DND-41 (cell line): ENCODE results near the gene KRT86.

Experiments used
- ATAC-seq: fragments of 200-7000 bp; cut with Tn5 transposase; 3 replicates; pipeline ENCODE4 v1.9.1; 2021; ENCODE audit warnings: low read depth; ENCODE audit not compliant: insufficient read depth
- DNase-seq: peaks from one replicate; pipeline ENCODE4 v3.0.0-alpha.2; 2020
- H2AFZ ChIP-seq: 2 replicates; pipeline ENCODE4 v1.6.0; 2012; ENCODE audit warnings: low read depth, low read length
- H3K27ac ChIP-seq: 2 replicates; pipeline ENCODE4 v1.5.1; 2012; ENCODE audit warnings: low read length, inconsistent platforms
- H3K27me3 ChIP-seq: fragments of 200-600 bp; sonication (generic); 2 replicates; pipeline ENCODE4 v1.6.0; 2012; ENCODE audit warnings: low read length, mild to moderate bottlenecking, inconsistent platforms; ENCODE audit not compliant: insufficient read depth, poor library complexity
- H3K36me3 ChIP-seq: 2 replicates; pipeline ENCODE4 v1.5.1; 2012; ENCODE audit warnings: low read length, inconsistent platforms; ENCODE audit not compliant: insufficient read depth
- H3K4me1 ChIP-seq: 2 replicates; pipeline ENCODE4 v1.5.1; 2012; ENCODE audit warnings: mild to moderate bottlenecking, low read length; ENCODE audit not compliant: insufficient read depth
- H3K4me2 ChIP-seq: 2 replicates; pipeline ENCODE4 v1.6.0; 2012; ENCODE audit warnings: mild to moderate bottlenecking, moderate library complexity, low read length, inconsistent platforms; ENCODE audit not compliant: insufficient read depth
- H3K4me3 ChIP-seq, 2 experiments: fragments of 200-600 bp in 1 of 2; shearing (Covaris generic) in 1 of 2; 2 replicates each; pipeline ENCODE4 v1.5.1; 2012 to 2016; ENCODE audit warnings: inconsistent platforms in 2 of 2, low read length in 2 of 2, mild to moderate bottlenecking in 2 of 2, low read depth in 1 of 2, moderate library complexity in 1 of 2
- H3K79me2 ChIP-seq: 2 replicates; pipeline ENCODE4 v1.6.0; 2012; ENCODE audit warnings: low read length, inconsistent platforms; ENCODE audit not compliant: insufficient read depth
- H3K9ac ChIP-seq: 2 replicates; pipeline ENCODE4 v1.6.0; 2012; ENCODE audit warnings: low read depth, mild to moderate bottlenecking, inconsistent platforms, low read length, moderate library complexity
- H3K9me3 ChIP-seq: 2 replicates; pipeline ENCODE4 v1.5.1; 2012; ENCODE audit warnings: low read length, moderate library complexity, mild to moderate bottlenecking, inconsistent platforms; ENCODE audit not compliant: insufficient read depth, severe bottlenecking
- H4K20me1 ChIP-seq: 2 replicates; pipeline ENCODE4 v1.6.0; 2012; ENCODE audit warnings: low read length; ENCODE audit not compliant: insufficient read depth
- EZH2 ChIP-seq: IDR thresholded peaks from 3 replicates; pipeline ENCODE4 v1.6.1; 2012; ENCODE audit warnings: borderline replicate concordance, low read depth, mild to moderate bottlenecking, moderate library complexity, low read length, inconsistent platforms; ENCODE audit not compliant: severe bottlenecking
- TF ChIP-seq, protein P1 (sequence below): IDR thresholded peaks from 2 replicates; pipeline ENCODE4 v1.5.1; 2012; ENCODE audit warnings: borderline replicate concordance, low read length, moderate library complexity, mild to moderate bottlenecking; ENCODE audit not compliant: poor library complexity, severe bottlenecking; ENCODE audit errors: extremely low read depth

The KRT86 gene

DNA sequence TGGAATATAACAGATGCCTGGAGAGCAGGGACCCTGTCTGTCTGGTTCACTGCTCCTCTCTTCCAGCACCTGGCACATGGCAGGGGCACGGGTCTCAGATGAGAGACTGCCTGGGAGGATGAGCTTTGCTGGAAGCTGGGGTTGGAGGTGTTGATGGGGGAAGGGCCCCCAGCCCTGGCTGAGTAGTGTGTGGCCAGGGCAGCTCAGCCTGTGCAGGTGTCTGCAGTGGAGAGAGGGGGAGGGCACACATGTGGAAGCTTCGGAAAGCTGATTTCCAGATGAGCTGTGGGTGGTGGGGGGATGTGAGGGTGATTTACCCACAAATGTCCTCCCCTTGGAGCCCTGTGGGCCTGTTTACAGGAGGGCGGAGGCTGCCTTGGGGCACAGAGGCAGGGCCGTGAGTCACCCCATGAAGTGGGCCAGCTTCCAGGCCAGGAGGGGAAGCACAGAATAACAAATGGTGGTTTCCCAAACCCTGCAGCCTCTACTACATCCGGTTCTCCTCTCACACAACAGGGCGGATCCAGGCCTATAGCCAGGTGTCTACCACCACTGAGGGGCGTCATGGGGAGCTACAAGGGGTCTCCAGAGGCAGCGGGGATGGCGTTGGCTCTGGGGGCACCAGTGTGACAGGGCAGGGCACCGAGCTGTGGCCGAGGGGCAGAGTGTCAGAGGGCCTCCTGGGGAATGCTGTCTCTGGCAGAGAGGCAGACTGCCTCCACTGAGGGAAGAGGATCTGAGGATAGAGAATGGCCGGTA is 30.4 kb upstream of the KRT86 start:
- 0 out of 2 replicates have a peak, but pooled peaks cover 5% of the 10 kb centered on the region for H4K20me1 ChIP-seq
- H3K4me3 ChIP-seq, result no peak overlapping the region
- H3K4me1 ChIP-seq, result no peaks in the 10 kb centered on the region
- TF ChIP-seq EZH2, result no peak
- TF ChIP-seq, protein P1, sequence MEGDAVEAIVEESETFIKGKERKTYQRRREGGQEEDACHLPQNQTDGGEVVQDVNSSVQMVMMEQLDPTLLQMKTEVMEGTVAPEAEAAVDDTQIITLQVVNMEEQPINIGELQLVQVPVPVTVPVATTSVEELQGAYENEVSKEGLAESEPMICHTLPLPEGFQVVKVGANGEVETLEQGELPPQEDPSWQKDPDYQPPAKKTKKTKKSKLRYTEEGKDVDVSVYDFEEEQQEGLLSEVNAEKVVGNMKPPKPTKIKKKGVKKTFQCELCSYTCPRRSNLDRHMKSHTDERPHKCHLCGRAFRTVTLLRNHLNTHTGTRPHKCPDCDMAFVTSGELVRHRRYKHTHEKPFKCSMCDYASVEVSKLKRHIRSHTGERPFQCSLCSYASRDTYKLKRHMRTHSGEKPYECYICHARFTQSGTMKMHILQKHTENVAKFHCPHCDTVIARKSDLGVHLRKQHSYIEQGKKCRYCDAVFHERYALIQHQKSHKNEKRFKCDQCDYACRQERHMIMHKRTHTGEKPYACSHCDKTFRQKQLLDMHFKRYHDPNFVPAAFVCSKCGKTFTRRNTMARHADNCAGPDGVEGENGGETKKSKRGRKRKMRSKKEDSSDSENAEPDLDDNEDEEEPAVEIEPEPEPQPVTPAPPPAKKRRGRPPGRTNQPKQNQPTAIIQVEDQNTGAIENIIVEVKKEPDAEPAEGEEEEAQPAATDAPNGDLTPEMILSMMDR, result no peak
- H3K4me2 ChIP-seq, result no peak overlapping the region
- H3K9me3 ChIP-seq, result no peaks in the 10 kb centered on the region
- no peak; the same call in 2 of the 3 replicates for ATAC-seq
- no peaks in the 10 kb centered on the region for H3K79me2 ChIP-seq
- DNase-seq, result no peak
- peaks cover 6% of the 10 kb centered on the region for H3K27me3 ChIP-seq
- no peak overlapping the region for H2AFZ ChIP-seq
- no peaks in the 10 kb centered on the region for H3K36me3 ChIP-seq
- no peak overlapping the region for H3K9ac ChIP-seq
- H3K27ac ChIP-seq, result no peak overlapping the region

GRCh38 chr12:52244615-52244994 is 29.8 kb upstream of the KRT86 start:
- no peak for ATAC-seq
- Histone ChIP-seq H3K4me2 (no peak overlapping the region), H3K9me3 (no peaks in the 10 kb centered on the region)

DNA sequence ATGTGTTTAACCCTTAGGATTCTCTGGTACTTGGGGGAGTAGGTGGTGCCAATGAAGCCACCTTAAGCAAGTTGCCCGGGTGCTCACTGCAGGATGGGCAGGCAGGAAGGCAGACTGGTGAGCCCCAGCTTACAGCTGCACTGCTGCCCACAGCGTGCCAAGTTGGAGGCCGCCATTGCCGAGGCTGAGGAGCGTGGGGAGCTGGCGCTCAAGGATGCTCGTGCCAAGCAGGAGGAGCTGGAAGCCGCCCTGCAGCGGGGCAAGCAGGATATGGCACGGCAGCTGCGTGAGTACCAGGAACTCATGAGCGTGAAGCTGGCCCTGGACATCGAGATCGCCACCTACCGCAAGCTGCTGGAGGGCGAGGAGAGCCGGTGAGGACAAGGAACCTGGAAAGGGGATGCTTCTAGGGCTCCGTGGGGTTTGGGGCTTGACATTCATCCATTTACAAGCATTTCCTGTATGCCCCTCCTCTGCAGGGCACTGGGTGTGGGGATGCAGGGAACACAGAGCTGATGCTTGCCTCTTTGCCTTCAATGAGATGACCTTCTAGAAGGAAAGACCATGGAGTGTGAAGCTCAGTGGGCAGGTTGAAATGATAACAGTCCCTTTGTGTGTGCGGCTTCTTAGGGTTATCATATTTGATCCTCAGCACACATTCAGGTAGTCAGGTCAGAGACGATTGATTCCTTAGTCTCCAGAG is 29.0 kb upstream of the KRT86 start:
- no peak overlapping the region for H3K4me3 ChIP-seq
- H3K9ac ChIP-seq, result no peak overlapping the region
- ATAC-seq (no peak), DNase-seq (no peak)
- no peak overlapping the region for H2AFZ ChIP-seq
- H3K36me3 ChIP-seq, result no peaks in the 10 kb centered on the region
- no peak for TF ChIP-seq EZH2
- TF ChIP-seq, protein P1, result no peak
- H3K4me2 ChIP-seq, result no peak overlapping the region
- H4K20me1 ChIP-seq, result 0 out of 2 replicates have a peak, but pooled peaks cover 5% of the 10 kb centered on the region
- H3K4me1 ChIP-seq, result no peaks in the 10 kb centered on the region
- no peaks in the 10 kb centered on the region for H3K79me2 ChIP-seq
- peaks cover 6% of the 10 kb centered on the region for H3K27me3 ChIP-seq
- H3K9me3 ChIP-seq, result no peaks in the 10 kb centered on the region
- no peak overlapping the region for H3K27ac ChIP-seq

More at GRCh38 chr12:52244615-52244994, 29.8 kb upstream of the KRT86 start:
- Histone ChIP-seq H3K36me3 (no peaks in the 10 kb centered on the region), H3K79me2 (no peaks in the 10 kb centered on the region), H3K9ac (no peak overlapping the region), H3K4me3 (no peak overlapping the region), H3K27me3 (peaks cover 6% of the 10 kb centered on the region), H4K20me1 (0 out of 2 replicates have a peak, but pooled peaks cover 5% of the 10 kb centered on the region), H2AFZ (no peak overlapping the region), H3K4me1 (no peaks in the 10 kb centered on the region), H3K27ac (no peak overlapping the region)
- TF ChIP-seq, protein P1, result no peak
- TF ChIP-seq EZH2, result no peak
- no peak for DNase-seq
